Fibroblast of lung (primary cell): Measurements from ENCODE around the gene TGIF2.

Experiments used
- CTCF ChIP-seq, 2 donors: IDR thresholded peaks in 1 of 2; conservative IDR thresholded peaks in 1 of 2; 1 replicate in 1 of 2; 2 replicates in 1 of 2; pipeline ENCODE4 v1.5.1; 2011 to 2012; ENCODE audit warnings: low read length in 2 of 2, control low read depth in 1 of 2, inconsistent platforms in 1 of 2, low read depth in 1 of 2, mild to moderate bottlenecking in 1 of 2
- EZH2 ChIP-seq: IDR thresholded peaks from 2 replicates; pipeline ENCODE4 v1.5.1; 2012; ENCODE audit warnings: low read length, control low read depth, mild to moderate bottlenecking; ENCODE audit errors: missing control alignments

- TF ChIP-seq CTCF (conservative IDR thresholded peaks at IDR 0.05 in 1 of 2, IDR thresholded peaks at IDR 0.05 in 1 of 2; ENCODE audit: low read depth in 1 of 2, low read length in 2 of 2), result no peak
- no peak for TF ChIP-seq EZH2
These were observed 68.1 kb downstream of the TGIF2 start for GRCh38 chr20:36641506-36641843.
